ENCODE data around the gene SPATA2. TPM values are rescaled to one million over a fixed set of nuclear protein-coding genes. Genes with fewer than 3 reads are reported as not detected.

The SPATA2 gene
- total RNA-seq, 4 donors from 2014 or later, result 3.3 to 6.4 (median 3.6) TPM

DNA sequence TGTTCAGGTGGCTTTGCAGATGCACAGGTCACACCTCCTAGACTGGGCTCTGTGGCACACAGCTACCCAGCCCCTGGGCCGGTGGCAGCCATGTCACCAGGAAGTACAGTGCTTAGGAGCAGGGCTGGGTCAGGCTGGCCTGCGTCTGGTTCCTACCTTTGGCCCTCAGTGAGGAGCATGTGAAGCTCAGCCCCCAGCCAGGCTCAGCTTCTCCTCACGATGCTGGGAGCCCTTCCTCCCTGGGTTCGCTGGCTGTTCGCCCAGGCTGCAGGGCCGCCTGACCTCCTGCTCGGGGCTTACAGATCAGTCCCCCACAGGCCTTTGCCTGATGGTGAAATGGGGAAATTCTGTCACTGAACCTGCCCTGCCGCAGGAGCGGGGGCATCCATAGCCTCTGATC is 23.1 kb downstream of the SPATA2 start:
- ATAC-seq (ENCODE audit: low FRiP score), result no peak
- DNase-seq (ENCODE audit: low spot score), result peak; percentile 14
- TF ChIP-seq, protein P1, sequence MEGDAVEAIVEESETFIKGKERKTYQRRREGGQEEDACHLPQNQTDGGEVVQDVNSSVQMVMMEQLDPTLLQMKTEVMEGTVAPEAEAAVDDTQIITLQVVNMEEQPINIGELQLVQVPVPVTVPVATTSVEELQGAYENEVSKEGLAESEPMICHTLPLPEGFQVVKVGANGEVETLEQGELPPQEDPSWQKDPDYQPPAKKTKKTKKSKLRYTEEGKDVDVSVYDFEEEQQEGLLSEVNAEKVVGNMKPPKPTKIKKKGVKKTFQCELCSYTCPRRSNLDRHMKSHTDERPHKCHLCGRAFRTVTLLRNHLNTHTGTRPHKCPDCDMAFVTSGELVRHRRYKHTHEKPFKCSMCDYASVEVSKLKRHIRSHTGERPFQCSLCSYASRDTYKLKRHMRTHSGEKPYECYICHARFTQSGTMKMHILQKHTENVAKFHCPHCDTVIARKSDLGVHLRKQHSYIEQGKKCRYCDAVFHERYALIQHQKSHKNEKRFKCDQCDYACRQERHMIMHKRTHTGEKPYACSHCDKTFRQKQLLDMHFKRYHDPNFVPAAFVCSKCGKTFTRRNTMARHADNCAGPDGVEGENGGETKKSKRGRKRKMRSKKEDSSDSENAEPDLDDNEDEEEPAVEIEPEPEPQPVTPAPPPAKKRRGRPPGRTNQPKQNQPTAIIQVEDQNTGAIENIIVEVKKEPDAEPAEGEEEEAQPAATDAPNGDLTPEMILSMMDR (IDR thresholded peaks at IDR 0.05), result no peak

DNA sequence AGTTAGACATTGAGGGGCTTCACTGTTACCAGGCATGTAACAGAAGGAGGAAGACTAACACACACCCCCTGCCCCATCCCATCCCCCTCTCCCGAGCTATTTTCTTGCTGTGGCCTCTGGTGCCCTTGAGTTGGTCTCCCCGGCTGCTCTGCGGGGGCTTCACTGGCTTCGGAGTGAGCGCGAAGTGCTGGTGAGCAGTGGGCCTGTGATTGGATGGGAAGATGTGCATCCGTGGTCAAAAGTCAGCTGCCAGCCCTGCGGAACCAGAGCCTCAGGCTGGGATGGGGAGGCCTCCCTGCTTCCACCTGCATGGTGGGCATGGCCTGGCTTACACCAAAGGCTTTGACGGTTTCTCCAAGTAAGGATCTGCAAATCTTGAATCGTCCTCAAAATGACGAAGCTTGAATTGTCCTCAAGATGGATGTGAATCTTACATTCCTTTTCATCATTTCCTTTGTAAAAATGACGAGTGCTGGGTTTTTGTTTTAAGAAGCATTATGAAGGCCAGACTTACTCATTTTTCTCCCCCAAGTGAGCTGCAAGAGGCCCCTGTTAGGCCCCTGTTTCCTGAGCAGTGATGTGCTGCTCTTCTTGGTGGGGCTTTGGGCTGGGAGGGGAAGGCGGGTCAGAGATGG is 23.7 kb downstream of the SPATA2 start:
- TF ChIP-seq, protein P1 (IDR thresholded peaks at IDR 0.05), result no peak
- DNase-seq (ENCODE audit: low spot score), result no peak
- no peak for ATAC-seq (ENCODE audit: low FRiP score)

DNA sequence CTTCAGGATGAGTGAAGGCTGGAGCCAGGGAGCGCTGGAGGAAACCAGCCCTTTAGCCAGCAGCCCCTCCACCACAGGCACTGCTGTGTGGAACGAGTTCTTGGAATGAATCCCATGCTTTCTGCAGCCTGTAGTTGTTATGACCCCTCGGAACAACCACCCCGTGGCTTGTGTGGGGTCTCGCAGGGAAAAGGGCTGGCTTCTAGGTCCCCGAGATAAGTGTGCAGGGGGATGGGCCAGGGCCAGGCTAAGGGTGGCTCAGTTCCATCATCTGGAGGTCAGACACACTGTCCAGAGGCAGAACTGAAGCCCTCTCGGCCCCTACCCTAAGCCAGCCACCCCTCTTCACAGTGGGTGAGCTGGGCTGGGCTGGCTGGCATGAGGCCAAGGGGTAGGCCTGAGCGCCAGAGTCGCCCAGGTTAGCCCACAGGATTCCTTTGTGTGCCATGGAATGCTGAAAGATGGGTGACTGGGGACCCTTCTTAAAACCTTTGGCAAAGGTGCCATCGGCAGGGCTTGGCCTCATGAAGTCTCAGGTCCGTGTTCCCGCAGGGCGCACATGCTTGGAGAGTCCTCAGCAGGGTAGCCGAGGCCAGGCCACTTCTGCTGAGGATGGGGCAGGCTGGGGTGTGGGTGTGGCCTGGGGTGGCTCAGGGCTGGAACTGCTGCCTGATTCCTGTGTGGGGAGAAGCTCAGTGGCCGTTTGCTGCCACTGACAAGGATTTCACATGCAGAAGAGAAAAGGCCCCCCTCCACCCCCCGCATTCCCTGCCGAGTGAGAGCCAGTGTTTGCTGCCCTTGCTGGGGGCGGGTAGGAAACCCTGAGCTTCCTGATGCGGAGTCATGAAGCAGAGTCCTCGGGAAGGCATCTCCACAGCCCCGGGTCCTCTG is 24.6 kb downstream of the SPATA2 start:
- DNase-seq (ENCODE audit: low spot score) (no peak), ATAC-seq (ENCODE audit: low FRiP score) (no peak)
- TF ChIP-seq, protein P1 (IDR thresholded peaks at IDR 0.05), result no peak

DNA sequence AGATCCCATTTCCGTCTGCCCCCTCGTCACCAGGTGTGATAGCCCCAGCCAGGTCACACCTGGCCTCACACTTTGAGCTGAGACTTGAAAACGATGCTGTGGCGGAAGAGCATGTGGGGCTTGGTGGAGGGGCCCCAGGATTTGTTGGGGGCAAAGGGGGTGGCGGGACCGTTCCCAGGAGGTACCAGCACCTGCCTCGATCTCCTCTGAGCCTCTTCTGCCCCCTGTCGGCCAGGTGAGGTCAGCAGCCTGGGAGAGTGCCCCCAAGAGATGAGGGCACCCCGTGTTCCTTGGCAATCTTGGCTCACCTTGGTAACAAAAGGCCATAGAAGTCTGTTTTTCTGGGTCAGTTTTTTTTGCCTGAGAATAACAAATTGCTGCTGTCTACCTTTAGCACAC is 25.4 kb downstream of the SPATA2 start:
- TF ChIP-seq, protein P1 (IDR thresholded peaks at IDR 0.05), result no peak
- DNase-seq (ENCODE audit: low spot score) (peak; percentile 9), ATAC-seq (ENCODE audit: low FRiP score) (no peak)

DNA sequence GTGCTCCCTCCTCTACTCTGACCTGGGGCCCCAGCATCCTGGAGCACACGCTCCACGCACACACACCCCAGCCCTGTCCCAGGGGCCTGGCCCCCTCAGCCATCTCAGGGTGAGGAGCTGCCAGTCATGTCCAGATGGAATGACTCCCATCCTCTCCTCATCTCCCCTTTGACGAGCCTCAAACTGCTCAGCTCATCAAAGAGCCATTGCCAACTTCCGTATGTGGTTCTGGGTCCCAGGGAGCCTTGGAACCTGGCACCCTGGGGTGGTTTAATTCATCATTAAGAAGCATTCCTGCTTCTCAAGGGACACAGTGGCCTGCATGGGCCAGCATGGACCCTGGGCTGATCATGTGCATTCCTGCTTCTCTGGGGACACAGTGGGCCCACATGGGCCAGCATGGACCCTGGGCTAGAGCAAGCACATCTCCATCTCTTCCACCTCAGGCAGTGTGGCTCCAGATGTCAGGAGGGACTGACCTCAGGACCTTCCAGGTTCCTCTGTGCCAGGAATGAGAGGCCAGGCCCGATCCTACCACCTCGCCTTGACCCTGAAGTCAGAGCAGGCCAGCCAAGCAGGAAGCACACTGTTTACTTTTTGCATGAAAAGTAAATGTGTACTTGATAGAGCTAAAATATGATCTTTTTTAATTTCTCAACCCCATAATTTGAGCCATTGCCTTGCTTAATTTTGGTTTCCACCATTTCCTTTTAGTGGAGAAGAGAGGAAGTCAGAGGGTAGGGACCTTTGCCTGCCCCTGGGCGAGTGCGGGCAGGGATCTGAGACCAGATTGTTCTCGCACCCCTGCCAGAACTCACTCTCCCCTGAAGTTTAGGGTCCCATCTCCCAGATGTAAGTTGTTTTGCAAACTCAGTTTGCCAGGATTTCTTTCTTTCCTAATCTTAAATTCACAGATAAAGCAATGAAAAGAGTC is 26.1 kb downstream of the SPATA2 start:
- TF ChIP-seq, protein P1 (IDR thresholded peaks at IDR 0.05), result no peak
- DNase-seq (ENCODE audit: low spot score) (peak; percentile 18), ATAC-seq (ENCODE audit: low FRiP score) (no peak)

DNA sequence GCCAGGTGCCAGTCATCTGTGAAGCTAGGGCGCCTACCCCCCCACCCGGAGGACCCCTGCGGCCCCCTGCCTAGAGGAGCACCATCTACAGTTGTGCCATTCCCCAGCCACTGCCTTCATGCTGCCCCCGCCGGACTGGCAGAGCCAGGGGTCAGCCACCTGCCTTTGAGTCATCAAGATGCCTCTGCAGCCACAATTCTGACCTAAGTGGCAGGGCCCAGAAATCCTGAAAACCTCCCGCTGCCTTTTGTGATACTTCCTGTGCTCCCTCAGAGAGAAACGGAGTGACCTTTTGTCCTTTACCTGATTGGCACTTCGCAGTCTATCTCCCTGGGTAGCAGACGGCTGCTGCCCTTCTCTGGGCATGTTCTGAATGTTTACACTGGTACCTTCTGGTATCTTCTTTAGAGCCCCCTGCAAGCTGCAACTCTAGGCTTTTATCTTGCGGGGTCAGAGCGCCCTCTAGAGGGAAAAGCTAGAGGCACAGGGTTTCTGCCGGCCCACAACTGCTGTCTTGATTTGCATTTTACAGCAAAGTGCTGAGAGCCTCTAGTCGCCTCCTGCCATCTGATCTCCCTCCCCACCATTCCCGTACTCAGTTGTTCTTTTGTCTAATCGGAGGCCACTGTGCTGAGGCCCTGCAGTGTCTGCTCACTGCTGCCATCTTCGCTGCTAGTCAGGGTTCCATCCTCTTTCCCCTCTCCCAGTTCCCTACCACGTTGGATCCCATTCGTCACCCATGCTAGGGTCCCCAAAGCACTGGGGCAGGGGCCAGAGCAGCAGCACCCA is 26.9 kb downstream of the SPATA2 start:
- DNase-seq (ENCODE audit: low spot score) (peak; percentile 19), ATAC-seq (ENCODE audit: low FRiP score) (no peak)
- TF ChIP-seq, protein P1 (IDR thresholded peaks at IDR 0.05), result no peak
